IPS-18c (cell line): ENCODE measurements around the gene SLC5A12.

Experiments
- H3K4me3 ChIP-seq: 2 replicates; pipeline ENCODE4 v1.7.0; 2013; ENCODE audit warnings: low read depth, mild to moderate bottlenecking, low read length, moderate library complexity; ENCODE audit not compliant: insufficient read depth
- H3K9me3 ChIP-seq: one replicate; pipeline ENCODE4 v1.6.1; 2013; ENCODE audit warnings: mild to moderate bottlenecking, low read length, moderate library complexity; ENCODE audit not compliant: control insufficient read depth, insufficient read depth

SLC5A12 gene

GRCh38 chr11:26620282-26621045 lies 101.4 kb downstream of the SLC5A12 start:
- H3K9me3 ChIP-seq, result no peaks in the 10 kb centered on the region
- H3K4me3 ChIP-seq, result no peak overlapping the region

GRCh38 chr11:26618441-26618840 lies 103.4 kb downstream of the SLC5A12 start:
- H3K4me3 ChIP-seq, result no peak overlapping the region
- no peaks in the 10 kb centered on the region for H3K9me3 ChIP-seq
